Mesenteric fat pad (tissue), 1 donor: Measurements from ENCODE around the gene PALM3. TPM values are rescaled to one million over a fixed set of nuclear protein-coding genes. Genes with fewer than 3 reads are reported as not detected.
A peak's percentile ranks its signal among the peaks of the same experiment; 100 is the strongest.
"Not testable (repeated sequence)": the region's sequence is repeated elsewhere in the genome, so short reads cannot be mapped to it uniquely, and the experiment has no call there.

Experiments
- DNase-seq: peaks from one replicate; pipeline ENCODE4 v3.0.0-alpha.2; 2020; ENCODE audit warnings: low spot score
- total RNA-seq: library from RNA; stranded (reverse); fragmentation: NEBNext Ultra II Directional; extraction: Animal tissue kit (Norgen Biotek cat#: 25700); gene quantifications from one replicate; pipeline ENCODE4 v1.2.1, GENCODE V29; 2021
- donor health status: DM: yes; HTN: yes; CAD: no.

Gene PALM3
- total RNA-seq, 1 donor from 2014 or later = not detected

DNA sequence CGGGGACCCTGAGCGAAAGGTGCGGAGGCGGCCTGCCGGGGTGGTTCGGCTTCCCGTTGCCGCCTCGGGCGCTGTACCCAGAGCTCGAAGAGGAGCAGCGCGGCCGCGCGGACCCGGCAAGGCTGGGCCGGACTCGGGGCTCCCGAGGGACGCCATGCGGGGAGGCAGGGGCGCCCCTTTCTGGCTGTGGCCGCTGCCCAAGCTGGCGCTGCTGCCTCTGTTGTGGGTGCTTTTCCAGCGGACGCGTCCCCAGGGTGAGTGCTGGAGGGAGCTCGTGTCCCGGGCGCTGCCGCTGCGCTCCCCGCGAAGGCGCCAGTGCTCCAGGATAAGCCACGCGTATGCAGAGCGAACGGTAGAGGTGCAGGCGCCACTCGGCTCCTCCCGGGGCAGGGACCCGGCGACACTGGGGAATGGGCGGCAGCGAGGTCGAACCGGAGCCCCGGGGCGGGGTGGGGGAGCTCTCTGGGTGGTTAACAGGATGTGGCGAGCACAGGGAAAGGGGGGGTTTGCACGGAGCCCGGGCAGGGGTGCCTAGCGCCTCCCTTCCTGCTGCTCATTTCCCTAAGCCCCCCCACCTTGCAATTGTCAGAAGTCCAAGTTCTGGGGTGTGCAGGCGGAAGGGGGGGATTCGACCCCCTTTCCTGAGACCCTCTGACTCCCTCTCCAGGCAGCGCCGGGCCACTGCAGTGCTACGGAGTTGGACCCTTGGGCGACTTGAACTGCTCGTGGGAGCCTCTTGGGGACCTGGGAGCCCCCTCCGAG is 30.0 kb downstream of the PALM3 start, which contains the start of gene IL27RA:
TSS of gene IL27RA (plus strand) at position 44 of the 762 bp plus-strand sequence. CDS start at position 155, 111 bp downstream.
- no peak for DNase-seq

DNA sequence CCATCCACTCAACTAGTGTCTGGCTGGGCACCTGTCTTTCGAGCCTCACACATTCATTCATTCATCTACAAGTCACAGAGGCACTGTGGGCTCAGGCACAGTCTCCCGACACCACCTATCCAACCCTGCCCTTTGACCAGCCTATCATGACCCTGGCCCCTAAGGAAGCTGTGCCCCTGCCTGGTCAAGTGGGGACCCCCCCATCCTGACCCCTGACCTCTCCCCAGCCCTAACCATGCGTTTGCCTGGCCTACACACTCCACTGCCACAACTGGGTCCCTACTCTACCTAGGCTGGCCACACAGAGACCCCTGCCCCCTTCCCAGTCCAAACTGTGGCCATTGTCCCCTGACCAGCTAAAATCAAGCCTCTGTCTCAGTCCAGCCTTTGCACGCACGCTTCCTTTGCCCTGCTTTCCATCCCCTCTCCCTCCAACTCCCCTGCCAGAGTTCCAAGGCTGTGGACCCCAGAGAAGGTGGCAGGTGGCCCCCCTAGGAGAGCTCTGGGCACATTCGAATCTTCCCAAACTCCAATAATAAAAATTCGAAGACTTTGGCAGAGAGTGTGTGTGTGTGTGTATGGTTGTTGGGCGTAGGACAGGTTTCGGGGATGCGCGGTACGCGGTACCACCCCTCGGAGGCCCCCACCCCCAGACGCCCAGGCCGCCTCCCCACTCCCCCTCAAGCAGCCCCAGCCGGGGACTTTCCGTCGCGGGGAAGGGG is 30.7 kb downstream of the PALM3 start:
- DNase-seq = no peak

DNA sequence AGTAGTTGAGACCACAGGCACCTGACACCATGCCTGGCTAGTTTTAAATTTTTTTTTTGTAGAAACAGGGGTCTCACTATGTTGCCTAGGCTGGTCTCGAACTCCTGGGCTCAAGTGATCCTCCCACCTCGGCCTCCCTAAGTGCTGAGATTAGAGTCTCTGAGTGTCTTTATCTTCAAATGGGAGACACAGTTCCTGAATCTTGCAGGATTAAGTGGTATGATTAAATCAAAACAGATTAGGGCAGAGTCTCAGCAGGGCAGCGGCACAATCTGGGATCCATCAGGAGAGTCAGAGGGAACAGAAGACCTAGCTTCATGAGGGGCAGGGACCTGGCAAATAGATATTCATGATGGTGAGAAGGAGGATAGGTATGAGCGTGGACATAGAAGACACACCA is 33.0 kb downstream of the PALM3 start:
- DNase-seq = no peak

DNA sequence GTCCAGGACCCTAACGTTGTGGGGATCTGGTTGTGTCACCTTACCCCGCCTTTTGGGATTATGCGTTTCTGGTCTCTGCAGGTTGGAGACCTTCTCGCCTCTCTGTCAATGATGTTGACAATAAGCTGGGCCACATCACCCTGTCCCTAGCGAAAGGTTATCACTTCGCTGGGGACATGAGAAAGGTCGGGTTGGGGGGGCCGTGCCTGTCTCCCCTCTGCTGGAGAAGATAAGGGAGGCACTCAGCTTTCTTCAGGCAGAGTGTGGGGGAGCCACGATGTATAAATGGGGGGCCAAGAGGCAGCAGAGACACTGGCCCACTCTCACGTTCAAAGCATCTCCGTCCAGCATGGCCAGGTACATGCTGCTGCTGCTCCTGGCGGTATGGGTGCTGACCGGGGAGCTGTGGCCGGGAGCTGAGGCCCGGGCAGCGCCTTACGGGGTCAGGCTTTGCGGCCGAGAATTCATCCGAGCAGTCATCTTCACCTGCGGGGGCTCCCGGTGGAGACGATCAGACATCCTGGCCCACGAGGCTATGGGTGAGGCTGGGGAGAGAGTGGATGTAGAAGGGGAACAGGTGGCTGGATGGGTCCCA is 33.9 kb downstream of the PALM3 start, which contains the start of gene RLN3:
TSS of gene RLN3 (plus strand) at position 293 of the 595 bp plus-strand sequence. CDS start at position 350, 57 bp downstream.
- DNase-seq = no peak

DNA sequence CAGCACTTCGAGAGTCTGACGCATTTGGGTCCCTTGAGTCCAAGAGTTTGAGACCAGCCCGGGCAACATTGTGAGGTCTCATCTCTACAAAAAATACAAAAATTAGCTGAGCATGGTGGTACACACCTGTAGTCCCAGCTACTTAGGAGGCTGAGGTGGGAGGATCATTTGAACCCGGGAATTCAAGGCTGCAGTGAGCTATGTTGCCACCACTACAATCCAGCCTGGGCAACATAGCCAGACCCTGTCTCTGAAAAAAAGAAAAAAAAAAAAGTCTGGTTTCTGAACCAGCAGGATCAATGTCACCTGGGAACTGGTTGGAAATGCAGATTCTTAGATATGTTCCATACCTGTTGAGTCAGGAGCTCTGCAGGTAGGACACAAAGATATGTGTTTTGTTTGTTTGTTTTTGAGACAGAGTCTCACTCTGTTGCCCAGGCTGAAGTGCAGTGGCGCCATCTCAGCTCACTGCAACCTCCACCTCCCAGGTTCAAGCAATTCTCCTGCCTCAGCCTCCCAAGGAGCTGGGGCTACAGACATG is 35.2 kb downstream of the PALM3 start:
- not testable (repeated sequence) for DNase-seq

DNA sequence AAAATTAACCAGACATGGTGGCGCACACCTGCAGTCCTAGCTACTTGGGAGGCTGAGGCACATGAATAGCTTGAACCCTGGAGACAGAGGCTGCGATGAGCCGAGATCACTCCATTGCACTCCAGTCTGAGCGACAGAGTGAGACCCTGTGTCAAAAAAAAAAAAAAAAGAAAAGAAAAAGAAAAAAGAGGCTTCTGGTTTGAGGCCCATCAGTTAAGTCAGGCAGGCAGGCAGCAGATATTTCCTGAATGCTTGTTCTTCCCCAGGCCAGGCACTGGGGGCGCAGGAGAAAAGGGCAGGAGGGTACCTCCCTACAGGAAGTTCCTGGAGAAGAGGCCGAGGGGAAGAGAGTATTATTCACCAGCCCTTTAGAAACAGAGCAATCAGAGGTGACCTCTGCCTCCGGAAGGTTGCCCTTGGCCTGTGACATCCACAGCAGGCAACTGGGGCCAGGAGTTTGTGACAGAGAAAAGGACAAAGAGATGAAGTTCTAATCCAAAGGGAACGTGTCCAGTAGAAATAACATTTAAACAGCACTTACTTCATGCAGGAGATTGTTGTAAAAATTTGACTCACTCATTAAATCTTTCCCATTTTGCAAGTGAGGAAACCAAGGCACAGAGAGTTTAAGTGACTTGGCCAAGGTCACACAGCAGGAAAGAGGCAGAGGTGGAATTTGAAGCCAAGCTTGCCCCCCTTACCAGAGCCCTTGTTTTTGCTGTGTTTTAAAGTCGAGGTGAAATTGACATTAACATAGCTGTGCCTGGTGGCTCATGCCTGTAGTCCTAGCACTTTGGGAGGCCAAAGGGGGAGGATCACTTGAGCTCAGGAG is 38.3 kb downstream of the PALM3 start:
- DNase-seq = no peak

DNA sequence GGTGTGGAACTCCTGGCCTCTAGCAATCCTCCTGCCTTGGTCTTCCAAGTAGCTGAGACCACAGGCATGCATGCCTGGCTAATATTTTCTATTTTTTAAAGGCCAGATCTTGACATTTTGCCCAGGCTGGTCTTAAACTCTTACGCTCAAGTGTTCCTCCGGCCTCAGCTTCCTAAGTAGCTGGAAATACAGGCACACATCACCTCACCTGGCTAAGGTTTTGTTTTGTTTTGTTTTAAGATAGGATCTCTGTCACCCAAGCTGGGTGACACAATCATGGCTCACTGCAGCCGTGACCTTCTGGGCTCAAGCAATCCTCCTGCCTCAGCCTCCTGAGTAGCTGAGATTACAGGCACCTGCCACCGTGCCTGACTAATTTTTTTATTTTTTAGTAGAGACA is 39.4 kb downstream of the PALM3 start:
- DNase-seq = no peak

DNA sequence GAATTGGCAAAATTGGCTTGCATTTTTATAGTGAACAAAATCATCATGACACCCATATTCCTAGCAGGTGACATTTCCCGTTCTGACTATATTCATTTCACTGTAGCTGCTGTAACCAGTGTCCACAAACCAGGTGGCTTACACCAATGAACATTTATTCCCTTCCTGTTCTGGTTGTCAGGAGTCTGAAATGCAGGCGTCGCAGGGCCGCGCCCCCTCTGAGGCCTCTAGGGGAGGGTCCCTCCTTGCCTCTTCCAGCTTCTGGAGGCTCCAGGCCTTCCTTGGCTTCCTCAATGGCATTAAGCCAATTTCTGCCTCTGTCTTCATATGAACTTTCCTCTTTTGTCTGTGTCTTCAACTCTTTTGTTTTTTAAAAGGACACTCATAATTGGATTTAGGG is 40.4 kb downstream of the PALM3 start:
- DNase-seq = no peak

DNA sequence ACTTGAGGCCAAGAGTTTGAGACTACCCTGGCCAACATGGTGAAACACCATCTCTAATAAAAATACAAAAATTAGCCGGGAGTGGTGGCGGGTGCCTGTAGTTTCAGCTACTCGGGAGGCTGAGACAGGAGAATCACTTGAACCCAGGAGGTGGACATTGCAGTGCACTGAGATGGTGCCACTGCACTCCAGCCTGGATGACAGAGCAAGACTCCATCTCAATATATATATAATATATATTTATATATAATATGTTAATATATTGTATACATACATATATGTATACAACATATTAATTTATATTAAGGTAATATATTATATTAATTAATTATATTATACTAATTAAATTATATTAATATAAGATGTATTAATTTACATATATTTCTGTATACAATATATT is 42.1 kb downstream of the PALM3 start:
- DNase-seq = not testable (repeated sequence)

DNA sequence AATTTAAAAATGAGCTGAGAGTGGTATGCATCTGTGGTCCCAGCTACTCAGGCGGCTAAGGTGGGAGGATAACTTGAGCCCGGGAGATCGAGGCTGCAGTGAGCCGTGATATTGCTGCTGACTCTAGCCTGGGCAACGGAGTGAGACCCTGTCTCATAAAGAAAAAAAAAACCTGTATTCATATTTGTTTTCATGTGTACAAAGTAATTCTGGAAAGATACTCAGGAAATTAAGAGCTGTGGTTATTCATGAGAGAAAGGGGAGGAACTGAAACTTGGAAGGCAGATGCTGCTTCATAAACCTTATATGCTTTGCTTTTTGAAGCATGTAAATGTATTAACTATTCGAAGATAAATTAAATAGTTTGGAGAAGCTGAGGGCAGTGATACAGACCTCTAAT is 42.8 kb downstream of the PALM3 start:
- no peak for DNase-seq

DNA sequence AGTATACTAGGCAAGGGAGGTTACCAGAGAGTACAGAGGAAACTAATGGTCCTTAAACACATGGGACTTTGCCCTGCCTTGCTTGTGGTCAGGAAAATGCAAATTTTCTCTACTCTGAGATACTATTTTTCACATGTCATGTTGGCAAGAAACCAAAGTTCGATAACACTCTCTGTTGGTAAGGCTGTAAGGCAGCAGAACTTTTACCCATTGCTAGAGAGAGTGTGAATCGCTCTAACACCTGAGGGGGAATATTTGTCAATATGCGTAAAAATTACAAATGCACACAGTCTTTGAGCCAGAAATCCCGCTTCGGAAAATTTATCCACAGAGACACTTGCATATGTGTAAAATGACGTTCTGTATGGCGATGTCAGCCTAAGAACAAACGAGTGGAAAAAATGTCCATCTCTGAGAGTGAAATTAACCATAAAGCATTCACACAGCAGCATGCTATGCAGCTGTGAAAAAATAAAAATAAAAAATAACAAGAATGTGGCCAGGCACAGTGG is 46.3 kb downstream of the PALM3 start:
- no peak for DNase-seq

DNA sequence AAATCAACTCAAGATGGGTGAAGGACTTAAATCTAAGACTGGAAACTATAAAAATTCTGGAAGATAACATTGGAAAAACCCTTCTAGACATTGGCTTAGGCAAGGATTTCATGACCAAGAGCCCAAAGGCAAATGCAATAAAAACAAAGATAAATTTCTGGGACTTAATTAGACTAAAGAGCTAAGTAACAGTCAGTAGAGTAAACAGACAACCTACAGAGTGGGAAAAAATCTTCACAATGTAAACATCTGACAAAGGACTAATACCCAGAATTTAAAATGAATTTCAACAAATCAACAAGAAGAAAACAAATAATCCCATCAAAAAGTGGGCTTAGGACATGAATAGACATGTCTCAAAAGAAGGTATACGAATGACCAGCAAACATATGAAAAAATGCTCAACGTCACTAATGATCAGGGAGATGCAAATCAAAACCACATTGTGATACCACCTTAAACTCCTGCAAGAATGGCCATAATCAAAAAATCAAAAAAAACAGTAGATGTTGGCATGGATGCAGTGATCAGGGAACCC is 49.4 kb downstream of the PALM3 start:
- no peak for DNase-seq

DNA sequence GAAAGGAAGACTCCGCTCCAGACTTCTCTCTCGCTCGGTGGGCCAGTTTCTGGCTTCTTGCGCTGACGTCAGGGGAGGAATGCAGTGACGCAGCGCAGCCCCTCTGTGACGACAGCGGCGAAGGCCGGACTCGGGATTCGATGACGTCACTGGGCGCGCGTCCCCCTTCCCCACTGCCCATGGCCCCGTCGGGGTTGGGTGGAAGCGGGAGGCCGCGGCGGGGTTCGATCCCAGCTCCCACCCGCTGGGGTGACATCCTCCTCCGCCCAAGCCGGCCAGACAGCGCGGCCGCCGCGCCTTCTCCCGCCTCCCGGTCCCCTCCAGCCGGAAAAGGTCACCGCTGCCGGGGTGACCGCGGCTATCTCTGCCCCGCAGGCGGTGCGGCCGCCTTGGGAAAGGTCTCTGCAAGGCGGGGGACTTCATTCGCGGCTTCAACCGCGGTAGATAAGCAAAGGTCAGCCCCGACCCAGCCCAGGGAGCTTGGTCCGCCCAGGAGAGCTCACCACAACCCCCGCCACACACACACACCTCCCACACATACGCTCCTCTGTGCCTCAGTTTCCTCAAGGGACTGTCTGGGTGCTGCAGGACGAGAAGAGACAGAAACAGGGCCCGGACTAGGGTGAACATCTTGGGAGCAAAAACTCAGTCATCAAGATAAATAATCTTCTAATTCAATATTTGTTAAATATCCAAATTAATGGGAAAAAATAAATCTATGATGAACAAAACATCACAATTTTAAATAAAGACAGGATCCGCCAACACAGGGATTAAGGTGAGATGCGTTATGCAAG is 54.9 kb downstream of the PALM3 start:
- DNase-seq = peak; percentile 95

DNA sequence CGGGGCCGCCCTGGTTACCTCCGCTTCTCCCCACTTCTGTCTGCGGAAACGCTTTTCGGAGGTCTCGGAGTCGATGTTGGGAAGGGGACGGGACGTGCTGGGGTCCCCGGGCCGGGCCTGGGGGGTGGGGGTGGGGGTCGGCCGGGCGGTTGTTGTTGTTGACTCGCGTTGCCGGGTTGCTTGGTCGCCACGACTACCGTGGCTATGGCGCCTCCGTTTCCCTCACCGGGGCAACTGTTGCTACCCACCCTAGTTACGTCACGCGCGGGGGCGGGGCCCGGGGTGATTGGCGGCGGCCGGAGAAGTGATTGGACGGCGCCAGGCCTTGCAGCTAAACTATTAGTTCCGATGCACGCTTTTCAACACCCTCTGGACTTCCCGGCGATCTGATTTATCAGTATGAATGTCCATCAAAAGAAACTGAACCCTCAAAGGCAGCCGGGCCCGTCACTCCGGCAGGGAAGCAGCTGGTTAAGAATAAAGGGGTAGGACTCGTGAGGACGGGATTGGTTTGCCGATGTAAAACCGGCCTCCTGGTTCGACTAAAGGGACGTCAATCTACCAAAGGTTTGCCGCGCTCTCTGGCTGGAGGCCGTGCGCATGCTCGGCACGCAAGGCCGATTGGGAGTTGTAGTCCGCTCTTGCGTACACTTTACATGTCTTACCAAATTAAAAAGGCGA is 55.7 kb downstream of the PALM3 start, which contains the start of gene RFX1:
TSS of gene RFX1 (minus strand) at position 236 of the 681 bp plus-strand sequence. CDS start 12,477 bp downstream, outside the sequence.
- DNase-seq = peak; percentile 100

DNA sequence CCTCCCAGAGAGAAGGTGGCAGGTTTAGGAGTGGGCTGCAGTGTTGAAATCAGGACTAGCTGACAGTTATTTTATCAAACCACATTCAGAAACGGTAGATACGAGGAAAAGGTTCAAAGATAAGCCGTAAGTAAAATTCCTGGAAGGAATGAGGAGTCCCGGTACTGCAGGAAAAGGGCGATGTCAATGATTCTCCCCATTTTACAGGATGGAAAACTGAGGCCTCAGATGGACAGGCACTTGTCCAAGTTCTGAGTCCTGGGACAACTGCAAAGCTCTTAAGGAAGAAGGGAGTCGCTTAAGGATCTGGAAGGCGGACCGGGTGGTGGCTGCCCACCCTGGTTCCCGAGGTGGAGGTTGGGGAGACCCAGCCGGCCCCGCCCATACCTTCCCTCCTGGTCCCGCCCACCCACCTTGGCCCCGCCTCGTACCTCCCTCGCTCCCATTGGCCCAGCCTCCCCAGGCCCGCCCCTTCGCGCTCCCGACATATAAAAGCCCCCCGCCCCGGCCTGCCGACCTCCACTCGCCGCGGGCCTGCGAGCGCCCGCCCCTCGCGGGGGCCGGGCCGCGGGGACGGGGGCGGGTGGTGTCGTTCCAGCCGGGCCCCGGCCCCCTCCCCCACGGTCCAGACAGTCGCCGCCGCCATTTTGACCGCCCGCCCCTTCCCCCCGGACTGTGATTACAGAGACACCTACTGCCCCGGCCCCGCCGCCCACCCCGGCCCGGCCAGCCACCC is 56.4 kb downstream of the PALM3 start:
- DNase-seq = peak; percentile 98

DNA sequence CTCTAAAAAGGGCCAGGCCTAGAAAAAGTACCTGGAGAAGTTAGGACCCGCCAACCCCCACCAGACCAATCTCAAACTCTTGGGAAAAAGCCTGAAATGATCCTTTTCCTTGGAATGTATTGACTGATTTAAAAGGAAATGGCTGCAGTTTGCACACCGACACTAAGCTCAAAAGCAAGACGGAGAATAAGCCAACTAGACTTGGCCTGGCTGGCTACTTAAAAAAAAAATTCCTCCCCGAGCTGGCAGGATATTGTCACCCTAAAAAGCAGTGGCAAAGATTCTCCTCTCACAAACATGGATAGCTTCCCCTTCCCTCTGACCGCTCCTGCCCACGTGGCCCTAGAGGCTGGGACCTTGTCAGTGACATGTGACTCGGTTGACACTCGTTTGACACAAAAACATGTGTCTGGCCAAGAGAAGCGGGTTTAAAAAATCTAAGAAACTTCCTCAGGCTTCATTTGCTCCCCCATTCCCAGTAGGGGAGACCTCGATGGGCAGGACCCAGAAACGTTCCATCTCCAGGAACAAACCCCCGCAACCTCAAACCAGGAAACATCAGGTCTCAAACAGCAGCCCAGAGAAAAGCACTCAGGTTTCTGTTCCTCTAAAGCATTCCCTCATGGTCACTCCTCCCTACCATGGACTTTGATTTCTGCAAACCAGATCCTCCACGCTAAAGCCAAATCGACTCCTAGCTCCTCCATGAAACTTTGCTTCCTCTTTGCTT is 57.1 kb downstream of the PALM3 start:
- DNase-seq = no peak
